Epithelial cell of proximal tubule (primary cell): Measurements from ENCODE around the gene DEAF1. TPM values are rescaled to one million over a fixed set of nuclear protein-coding genes. Genes with fewer than 3 reads are reported as not detected.

Experiments
- DNase-seq: peaks from one replicate; pipeline ENCODE4 v3.0.0-alpha.2; 2011; ENCODE audit warnings: low read depth
- H3K4me3 ChIP-seq: 2 replicates; pipeline ENCODE4 v1.5.1; 2011; ENCODE audit warnings: low read depth, mild to moderate bottlenecking, low read length
- total RNA-seq: library from RNA; depleted of rRNA; stranded (reverse); fragments of >200 nt; gene quantifications from 2 replicates; pipeline ENCODE4 v1.2.3, GENCODE V29; 2015
- TF ChIP-seq, protein P1 (sequence below): conservative IDR thresholded peaks from 2 replicates; pipeline ENCODE4 v1.5.1; 2012; ENCODE audit warnings: low read depth, mild to moderate bottlenecking, low read length

Gene DEAF1
- total RNA-seq, 1 donor from 2014 or later = 38.2 TPM

DNA sequence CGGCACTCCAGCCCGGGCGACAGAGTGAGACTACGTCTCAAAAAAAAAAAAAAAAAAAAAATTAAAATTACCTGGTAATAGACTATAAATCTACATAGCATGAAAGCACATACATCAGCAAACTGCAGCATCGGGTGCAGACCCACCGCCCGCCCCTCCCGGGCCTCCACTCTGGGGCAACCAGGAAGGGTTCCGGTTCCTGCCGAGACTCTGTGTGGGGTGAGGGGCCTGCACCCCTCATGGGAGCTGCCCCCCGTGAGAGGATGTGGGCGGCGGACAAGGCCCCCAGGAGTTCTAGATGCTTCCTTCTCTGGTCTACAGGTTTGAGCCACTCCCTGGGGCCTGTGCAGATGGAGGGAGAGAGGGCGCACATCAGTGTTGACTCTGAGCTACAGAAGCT, 48.8 kb downstream of the DEAF1 start:
- DNase-seq = no peak
- no peak overlapping the region for H3K4me3 ChIP-seq
- TF ChIP-seq, protein P1, sequence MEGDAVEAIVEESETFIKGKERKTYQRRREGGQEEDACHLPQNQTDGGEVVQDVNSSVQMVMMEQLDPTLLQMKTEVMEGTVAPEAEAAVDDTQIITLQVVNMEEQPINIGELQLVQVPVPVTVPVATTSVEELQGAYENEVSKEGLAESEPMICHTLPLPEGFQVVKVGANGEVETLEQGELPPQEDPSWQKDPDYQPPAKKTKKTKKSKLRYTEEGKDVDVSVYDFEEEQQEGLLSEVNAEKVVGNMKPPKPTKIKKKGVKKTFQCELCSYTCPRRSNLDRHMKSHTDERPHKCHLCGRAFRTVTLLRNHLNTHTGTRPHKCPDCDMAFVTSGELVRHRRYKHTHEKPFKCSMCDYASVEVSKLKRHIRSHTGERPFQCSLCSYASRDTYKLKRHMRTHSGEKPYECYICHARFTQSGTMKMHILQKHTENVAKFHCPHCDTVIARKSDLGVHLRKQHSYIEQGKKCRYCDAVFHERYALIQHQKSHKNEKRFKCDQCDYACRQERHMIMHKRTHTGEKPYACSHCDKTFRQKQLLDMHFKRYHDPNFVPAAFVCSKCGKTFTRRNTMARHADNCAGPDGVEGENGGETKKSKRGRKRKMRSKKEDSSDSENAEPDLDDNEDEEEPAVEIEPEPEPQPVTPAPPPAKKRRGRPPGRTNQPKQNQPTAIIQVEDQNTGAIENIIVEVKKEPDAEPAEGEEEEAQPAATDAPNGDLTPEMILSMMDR = no peak

DNA sequence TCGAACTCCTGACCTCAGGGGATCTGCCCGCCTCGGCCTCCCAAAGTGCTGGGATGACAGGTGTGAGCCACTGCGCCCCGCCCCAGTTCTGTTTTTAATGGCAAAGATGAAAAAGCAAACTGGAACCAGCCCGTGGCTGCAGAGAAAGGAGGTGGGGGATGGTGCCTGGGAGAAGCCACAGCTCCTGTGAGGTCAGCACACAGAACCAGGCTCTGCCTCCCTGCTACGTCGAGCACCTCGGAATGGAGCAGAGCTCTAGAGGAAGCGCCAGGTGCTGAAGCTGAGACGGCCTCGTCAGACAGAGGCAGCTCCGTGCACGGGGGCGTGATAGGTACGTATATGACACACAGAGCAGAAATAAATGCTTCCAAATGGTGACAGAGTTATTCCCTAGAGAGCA, 49.5 kb downstream of the DEAF1 start:
- no peak overlapping the region for H3K4me3 ChIP-seq
- DNase-seq = no peak
- TF ChIP-seq, protein P1 = no peak

DNA sequence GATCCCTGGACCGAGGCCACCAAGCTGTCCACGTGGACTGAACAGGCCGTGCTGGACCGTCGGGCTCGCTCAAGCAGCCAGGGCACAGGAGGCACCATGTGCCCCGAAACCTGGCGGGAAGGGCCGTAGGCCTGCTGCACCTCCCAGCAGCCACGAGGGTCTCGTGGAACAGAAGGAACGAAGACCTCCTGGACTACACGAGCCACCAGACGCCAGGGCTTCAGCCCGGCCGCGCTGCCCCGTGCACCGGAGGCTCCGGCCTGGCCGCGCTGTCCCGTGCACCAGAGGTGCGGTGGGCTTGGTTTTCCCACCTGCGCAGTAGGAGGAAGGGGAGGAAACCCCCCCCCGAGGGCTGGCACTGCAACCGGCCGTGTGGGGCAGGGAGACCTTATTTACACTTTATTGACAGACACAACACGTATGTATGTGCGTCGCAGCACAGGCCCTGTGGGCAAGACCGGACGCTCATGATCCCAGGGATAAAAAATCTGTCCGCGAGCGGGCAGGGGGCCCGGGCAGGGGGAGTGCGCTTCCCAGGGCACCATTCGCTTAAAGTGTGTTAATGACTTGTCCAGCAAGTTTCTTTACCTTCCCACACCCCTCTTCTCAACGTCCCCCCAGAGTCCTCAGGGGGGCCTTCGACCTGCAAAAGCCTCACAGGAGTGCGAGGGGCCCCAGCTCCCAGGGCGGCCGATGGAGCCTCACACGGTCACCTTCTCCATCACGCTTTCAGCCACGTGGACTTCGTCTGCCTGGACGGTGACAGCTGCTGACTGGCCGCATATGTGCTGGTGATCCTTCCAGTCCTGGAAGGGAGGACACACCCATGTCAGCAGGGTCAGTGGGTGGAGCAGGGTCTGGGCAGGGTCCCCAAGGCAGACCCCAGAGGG, 50.9 kb downstream of the DEAF1 start:
- H3K4me3 ChIP-seq = no peak overlapping the region
- TF ChIP-seq, protein P1 = no peak
- DNase-seq = no peak

DNA sequence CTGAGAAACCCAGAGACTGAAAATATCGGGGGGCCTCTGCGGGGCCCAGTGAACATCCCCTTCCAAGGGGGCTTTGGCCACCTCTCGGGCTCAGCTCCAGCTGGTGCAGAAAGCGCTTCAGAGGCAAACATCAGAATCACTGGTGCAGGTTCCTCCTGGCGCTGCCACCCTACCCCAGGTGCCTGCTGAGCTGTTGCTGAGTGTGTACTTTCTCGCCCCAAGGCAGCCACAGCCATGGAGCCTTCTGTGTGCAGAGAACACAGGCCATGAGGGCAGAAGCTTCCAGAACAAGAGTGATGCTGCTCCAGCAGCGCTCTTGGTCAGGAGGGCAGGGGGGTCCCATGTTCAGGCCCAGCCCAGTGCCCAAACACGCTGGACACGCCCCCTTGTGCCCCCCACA, 51.7 kb downstream of the DEAF1 start:
- H3K4me3 ChIP-seq = no peak overlapping the region
- TF ChIP-seq, protein P1 = no peak
- DNase-seq = no peak

DNA sequence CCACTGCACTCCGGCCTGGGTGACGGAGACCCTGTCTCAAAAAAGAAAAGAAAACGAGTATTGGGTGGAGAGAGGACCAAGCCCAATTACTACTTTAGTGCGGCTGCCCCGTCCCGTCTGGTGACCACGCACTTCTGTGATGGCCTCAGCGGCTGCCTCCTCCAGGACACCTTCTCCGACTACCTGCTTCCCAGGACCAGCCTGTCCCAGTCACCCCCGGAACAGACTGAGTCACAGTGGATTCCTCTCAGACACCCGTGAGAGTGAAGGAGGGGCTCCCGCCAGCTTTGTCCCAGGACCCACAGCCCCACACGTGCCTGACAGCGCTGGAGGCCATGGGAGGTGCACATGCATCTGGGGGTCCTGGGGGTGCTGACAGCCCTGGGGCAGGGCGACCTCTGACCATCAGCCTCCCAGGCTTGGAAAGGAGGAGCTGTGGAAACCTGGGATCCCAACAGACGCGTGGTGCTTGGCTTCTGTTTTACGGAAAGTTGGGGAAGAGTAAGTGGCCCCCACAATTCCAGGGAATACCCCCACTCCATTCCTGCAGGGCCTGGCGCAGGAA, 53.1 kb downstream of the DEAF1 start:
- no peak for DNase-seq
- no peak overlapping the region for H3K4me3 ChIP-seq
- TF ChIP-seq, protein P1 = no peak

DNA sequence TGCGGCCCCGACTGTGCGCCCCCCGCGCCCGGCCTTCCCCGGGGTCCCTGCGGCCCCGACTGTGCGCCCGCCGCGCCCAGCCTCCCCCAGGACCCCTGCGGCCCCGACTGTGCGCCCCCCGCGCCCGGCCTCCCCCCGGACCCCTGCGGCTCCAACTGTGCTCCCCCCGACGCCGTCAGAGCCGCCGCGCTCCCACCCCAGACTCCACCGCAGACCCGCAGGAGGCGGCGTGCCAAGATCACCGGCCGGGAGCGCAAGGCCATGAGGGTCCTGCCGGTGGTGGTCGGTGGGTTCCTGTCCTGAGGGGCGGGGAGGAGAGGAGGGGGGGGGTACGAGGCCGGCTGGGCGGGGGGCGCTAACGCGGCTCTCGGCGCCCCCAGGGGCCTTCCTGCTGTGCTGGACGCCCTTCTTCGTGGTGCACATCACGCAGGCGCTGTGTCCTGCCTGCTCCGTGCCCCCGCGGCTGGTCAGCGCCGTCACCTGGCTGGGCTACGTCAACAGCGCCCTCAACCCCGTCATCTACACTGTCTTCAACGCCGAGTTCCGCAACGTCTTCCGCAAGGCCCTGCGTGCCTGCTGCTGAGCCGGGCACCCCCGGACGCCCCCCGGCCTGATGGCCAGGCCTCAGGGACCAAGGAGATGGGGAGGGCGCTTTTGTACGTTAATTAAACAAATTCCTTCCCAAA, 54.9 kb downstream of the DEAF1 start:
- TF ChIP-seq, protein P1 = no peak
- no peak overlapping the region for H3K4me3 ChIP-seq
- DNase-seq = no peak
